GM19238 (cell line): Measurements from ENCODE around the gene ZNF627.
"Not testable (repeated sequence)": the region's sequence is repeated elsewhere in the genome, so short reads cannot be mapped to it uniquely, and the experiment has no call there.

ENCODE experiments used
- DNase-seq: peaks from one replicate; pipeline ENCODE4 v3.0.0; 2011; ENCODE audit warnings: low spot score; ENCODE audit not compliant: insufficient read length

ZNF627 gene

DNA sequence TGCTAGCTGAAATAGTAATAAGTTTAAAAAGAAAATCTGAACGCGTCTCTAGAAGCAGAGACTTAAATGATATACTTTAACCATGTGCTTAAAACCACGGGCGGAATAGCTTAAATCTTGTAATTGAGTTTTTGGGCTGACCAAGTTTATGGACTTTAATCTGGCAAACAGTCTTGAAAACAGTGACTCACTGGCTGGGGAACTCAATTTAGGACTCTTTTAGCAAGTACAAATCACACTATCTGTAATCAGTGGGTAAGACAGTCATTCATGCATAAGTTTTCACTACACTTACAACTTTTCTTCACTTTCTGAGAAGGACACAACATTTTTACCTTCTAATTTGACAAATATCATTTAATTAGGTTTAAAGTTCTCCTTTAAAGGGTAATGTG lies 26.8 kb downstream of the ZNF627 start:
- DNase-seq = no peak

GRCh38 chr19:11626252-11626651 lies 29.0 kb downstream of the ZNF627 start:
- DNase-seq = no peak

- DNase-seq = no peak
These were observed 35.9 kb downstream of the ZNF627 start for GRCh38 chr19:11633223-11633622.

DNA sequence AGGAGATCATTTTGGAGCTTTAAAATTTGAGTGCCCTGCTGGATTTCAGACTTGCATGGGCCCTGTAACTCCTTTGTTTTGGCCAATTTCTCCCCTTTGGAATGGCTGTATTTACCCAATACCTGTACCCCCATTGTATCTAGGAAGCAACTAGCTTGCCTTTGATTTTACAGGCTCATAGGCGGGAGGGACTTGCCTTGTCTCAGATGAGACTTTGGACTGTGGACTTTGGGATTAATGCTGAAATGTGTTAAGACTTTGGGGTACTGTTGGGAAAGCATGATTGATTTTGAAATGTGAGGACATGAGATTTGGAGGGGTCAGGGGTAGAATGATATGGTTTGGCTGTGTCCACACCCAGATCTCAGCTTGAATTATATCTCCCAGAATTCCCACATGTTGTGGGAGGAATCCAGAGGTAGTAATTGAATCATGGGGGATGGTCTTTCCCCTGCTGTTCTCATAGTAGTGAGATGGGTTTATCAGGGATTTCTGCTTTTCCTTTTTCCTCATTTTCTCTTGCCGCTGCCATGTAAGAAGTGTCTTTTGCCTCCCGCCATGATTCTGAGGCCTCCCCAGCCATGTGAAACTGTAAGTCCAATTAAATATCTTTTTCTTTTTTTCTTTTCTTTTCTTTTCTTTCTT lies 36.9 kb downstream of the ZNF627 start:
- not testable (repeated sequence) for DNase-seq

- no peak for DNase-seq
These were observed 41.9 kb downstream of the ZNF627 start for GRCh38 chr19:11639245-11639601.

GRCh38 chr19:11639602-11640471 lies 42.6 kb downstream of the ZNF627 start:
- DNase-seq = peak; percentile 92

DNA sequence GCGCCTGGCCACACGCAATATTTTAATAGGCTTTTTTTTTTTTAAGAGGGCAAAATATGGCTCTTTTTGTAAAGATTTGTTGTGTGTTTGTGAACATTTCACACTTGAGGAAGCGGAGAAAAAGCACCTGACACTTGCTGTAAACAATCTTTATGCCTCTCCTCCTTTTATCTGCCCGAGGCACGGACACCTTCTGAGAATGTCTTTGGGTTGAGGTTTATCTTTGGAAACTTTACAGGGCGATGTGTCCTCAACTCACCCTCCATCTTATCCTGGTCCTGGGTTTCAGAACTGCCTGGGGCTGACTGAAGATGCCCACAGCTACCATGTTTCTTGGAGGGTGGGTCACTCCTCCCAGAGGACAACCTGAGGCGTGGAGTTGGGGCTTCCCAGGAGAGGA lies 44.0 kb downstream of the ZNF627 start:
- no peak for DNase-seq

GRCh38 chr19:11642902-11643301 lies 45.6 kb downstream of the ZNF627 start:
- no peak for DNase-seq

DNA sequence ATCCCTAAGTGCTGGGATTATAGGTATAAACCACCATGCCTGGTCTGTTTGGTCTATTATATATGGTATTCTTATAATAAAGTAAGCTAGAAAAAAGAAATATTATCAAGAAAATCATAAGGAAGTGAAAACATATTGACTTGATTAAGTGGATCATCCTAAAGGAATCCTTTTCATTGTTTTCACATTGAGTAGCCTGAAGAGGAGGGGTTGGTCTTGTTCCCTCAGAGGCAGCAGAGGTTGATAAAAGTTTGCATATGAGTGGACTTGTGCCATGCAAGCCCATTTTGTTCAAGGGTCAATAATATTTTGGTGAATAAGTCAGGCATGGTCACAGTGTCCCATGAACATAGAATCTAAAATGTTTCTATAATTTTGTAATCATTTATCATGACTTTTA lies 52.7 kb downstream of the ZNF627 start:
- DNase-seq = no peak

DNA sequence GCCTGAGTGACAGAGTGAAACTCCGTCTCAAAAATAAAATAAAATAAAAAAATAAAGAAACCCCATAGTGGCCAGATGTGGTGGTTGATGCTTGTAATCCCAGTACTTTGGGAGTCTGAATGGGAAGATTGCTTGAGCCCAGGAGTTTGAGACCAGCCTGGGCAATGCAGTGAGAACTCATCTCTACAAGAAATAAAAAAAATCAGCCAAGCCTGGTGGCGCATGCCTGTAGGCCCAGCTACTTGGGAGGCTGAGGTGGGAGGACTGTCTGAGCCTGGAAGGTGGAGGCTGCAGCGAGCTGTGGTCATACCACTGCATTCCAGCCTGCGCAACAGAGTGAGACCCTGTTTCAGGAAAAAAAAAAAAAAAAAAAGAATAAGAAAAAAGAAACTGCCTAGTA lies 53.8 kb downstream of the ZNF627 start:
- no peak for DNase-seq

DNA sequence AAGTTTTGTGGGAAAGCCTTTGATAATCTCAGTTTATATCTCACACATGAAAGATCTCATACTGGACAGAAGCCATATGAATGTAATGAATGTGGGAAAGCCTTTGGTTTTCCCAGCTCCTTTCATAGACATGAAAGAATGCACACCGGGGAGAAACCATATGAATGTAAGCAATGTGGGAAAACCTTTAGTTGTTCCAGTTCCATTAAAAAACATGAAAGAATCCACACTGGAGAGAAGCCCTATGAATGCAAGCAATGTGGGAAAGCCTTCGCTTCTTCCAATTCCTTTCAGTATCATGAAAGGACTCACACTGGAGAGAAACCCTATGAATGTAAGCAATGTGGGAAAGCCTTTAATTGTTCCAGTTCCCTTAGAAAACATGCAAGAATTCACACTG lies 54.8 kb downstream of the ZNF627 start:
- no peak for DNase-seq

GRCh38 chr19:11652492-11652891 lies 55.2 kb downstream of the ZNF627 start:
- no peak for DNase-seq

- DNase-seq = no peak
These were observed 59.3 kb downstream of the ZNF627 start for GRCh38 chr19:11656535-11656934.

DNA sequence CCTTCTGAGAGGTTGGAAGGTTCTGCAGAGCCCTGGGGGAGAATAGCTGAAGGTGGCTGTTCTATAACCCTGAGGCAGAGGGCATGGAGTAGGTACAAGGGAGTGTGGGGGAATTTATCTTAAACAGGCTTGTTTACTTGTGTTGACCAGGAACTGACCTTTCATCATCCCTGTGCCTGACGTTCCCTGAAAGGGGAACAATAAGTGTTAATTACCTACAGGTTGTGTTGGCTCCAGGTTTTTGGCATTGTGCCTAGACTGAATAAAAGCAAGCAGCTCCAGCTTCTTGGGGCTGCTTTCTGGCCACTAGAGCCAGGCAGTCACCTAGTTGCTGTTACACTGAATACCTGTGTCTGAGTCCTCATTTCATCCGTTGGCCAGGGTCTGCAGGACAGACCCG lies 60.0 kb downstream of the ZNF627 start:
- DNase-seq = no peak

- DNase-seq = no peak
These were observed 61.7 kb downstream of the ZNF627 start for GRCh38 chr19:11658970-11659369.

GRCh38 chr19:11659612-11660011 lies 62.3 kb downstream of the ZNF627 start:
- DNase-seq = no peak

GRCh38 chr19:11662278-11662677 lies 65.0 kb downstream of the ZNF627 start:
- DNase-seq = no peak

- DNase-seq = no peak
These were observed 65.9 kb downstream of the ZNF627 start for GRCh38 chr19:11663181-11663591.
